ES-I3 (cell line): Measurements from ENCODE around the gene GPRC5A.

ENCODE experiments used
- H3K36me3 ChIP-seq: 2 replicates; pipeline ENCODE4 v1.6.1; 2013; ENCODE audit warnings: mild to moderate bottlenecking, low read length, control low read depth, moderate library complexity; ENCODE audit not compliant: insufficient read depth
- H3K4me1 ChIP-seq: 2 replicates; pipeline ENCODE4 v1.6.1; 2013; ENCODE audit warnings: mild to moderate bottlenecking, control low read depth, low read length; ENCODE audit not compliant: insufficient read depth
- H3K9ac ChIP-seq: 2 replicates; pipeline ENCODE4 v1.6.1; 2013; ENCODE audit warnings: low read depth, mild to moderate bottlenecking, low read length, moderate library complexity
- H3K9me3 ChIP-seq: 2 replicates; pipeline ENCODE4 v1.6.1; 2013; ENCODE audit warnings: mild to moderate bottlenecking, low read length, moderate library complexity; ENCODE audit not compliant: control insufficient read depth, insufficient read depth

Gene GPRC5A

DNA sequence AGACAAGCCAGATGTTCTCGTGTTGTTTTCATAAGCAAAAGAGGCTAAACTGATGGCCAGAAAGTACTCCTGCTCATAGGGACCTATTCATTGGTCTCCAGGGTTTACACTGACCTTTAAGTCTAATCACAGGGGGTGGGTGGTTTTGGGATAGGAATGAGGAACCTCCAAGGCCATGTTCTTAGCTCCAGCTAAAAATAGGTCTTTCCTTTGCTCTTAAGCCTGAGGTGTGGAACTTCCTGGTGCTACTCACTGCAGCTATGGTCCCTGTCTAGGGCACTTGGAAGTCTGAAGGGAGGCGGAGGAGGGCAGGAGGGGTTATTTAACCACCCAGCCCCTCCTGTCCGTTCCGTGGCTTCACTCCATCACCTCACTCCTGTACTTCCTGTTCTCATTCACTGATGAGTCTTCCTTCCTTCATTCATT is 18.6 kb downstream of the GPRC5A start:
- no peaks in the 10 kb centered on the region for H3K36me3 ChIP-seq
- no peaks in the 10 kb centered on the region for H3K9me3 ChIP-seq
- H3K9ac ChIP-seq, result no peak overlapping the region
- H3K4me1 ChIP-seq, result no peaks in the 10 kb centered on the region

DNA sequence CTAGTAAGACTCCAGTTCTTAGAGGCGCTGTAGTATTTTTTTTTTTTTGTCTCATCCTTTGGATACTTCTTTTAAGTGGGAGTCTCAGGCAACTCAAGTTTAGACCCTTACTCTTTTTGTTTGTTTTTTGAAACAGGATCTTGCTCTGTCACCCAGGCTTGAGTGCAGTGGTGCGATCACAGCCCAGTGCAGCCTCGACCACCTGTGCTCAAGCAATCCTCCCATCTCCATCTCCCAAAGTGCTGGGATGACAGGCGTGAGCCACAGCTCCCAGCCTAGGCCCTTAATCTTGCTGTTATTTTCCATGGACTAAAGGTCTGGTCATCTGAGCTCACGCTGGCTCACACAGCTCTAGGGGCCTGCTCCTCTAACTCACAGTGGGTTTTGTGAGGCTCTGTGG is 21.3 kb downstream of the GPRC5A start:
- H3K4me1 ChIP-seq, result no peaks in the 10 kb centered on the region; the same call in 1 of the 2 replicates
- H3K36me3 ChIP-seq, result no peaks in the 10 kb centered on the region

DNA sequence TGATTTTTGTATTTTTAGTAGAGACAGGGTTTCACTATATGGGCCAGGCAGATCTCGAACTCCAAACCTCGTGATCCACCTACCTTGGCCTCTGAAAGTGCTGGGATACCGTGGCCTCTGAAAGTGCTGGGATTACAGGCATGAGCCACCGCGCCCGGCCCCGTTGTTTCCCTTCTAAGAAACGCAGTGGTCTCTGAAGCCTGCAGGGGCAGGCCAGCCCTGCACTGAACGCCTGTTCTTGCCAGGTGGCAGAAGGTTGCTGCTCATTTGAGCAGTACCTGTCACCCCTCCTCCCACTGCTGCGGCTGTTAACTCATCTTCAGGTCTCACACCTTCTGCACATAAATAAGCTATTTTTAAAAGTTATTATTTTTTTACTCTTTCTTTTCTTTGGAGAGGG is 24.3 kb downstream of the GPRC5A start:
- H3K9ac ChIP-seq, result no peak overlapping the region
- no peaks in the 10 kb centered on the region; the same call in 1 of the 2 replicates for H3K4me1 ChIP-seq
- H3K9me3 ChIP-seq, result no peaks in the 10 kb centered on the region
- H3K36me3 ChIP-seq, result no peaks in the 10 kb centered on the region

More for the DNA sequence above, 21.3 kb downstream of the GPRC5A start:
- Histone ChIP-seq H3K9me3 (no peaks in the 10 kb centered on the region), H3K9ac (no peak overlapping the region)

DNA sequence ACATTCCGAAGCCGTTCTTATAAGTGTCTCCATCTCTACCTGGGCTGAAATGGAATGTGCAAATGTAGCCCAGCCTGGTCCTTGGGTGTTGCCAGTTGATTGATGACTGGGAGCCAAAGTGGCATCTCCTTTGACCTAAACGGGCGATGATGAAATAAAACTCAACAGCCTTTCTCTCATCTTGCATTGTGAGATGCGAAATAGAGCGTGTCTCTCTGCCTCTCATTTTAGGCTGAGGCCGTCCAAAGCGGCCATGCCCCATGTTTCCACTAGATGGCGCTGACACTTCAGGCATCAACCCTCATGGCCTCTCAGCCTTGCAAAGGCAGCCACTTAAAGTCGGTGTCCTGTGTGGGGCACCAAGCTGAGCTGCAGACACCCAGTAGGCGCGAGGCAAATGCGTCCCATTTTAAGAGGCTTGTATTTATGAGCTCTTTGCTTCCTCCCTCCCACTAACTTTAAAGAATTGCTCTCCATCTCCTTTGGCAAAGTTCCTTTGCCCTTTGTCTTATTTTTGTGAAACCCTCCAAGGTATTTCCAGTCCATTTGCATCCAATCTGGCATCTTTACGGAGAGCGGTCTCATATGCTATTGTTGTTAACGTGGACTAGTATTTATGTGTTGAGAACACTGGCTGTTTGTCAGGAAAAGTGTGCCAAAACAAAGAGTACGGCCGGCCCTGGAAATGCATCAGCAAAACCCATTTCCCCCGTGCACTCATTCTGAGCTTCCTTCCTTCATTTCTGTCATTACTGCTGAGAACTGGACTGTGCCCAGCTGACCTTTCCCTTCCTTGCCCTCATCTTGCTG is 25.0 kb downstream of the GPRC5A start:
- no peaks in the 10 kb centered on the region for H3K9me3 ChIP-seq
- H3K36me3 ChIP-seq, result no peaks in the 10 kb centered on the region
- no peaks in the 10 kb centered on the region; the same call in 1 of the 2 replicates for H3K4me1 ChIP-seq
- no peak overlapping the region for H3K9ac ChIP-seq

DNA sequence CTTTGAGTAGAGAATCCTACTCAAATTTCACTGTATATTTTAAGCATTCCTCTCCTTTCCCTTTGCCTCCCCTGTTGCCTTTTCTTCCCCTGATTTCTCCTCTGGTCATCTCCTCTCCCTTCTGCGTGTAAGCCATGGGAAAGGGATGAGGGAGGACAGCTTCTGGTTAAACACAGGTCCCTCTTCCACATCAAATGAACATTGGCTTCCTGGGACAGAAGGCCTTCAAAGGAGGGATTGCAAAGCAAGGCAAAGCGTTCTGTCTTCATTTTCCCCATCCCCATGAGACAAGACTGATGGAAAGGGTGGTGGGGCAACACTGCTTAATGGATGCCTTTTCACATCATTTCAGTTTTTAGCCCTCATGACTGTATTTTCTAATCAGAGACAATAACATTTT is 26.2 kb downstream of the GPRC5A start:
- Histone ChIP-seq H3K36me3 (no peaks in the 10 kb centered on the region), H3K9ac (no peak overlapping the region), H3K4me1 (peaks cover 7% of the 10 kb centered on the region)

DNA sequence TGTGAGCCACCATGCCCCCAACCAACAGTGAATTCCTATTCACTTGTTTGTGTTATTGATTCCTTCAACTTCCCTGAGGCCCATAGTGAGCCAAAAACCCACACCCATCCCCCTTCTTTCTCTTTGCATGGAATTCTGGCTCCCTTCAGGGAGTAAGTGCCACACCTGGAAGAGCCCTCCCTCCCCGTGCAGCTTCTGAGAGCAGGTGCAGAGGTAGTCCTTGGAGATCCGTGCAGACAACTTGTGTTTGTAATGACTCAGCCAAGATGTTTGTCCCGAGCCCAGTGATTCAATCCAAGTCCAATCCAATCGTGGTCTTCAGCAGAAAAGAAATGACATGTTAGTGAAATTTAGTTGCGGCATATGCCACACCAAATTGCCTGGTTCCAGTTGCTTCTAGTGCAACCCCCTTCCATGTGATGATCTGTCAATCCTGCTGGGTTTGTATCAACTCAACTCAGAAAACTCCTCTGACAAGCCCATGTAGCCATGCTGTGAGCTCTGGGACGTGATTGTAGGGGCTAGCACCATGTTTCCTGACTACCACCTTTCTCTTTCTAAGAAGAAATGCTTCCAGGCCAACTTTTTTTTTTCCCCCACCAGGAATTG is 27.5 kb downstream of the GPRC5A start:
- no peak overlapping the region for H3K9ac ChIP-seq
- H3K4me1 ChIP-seq, result peaks cover 7% of the 10 kb centered on the region
- H3K36me3 ChIP-seq, result no peaks in the 10 kb centered on the region
- H3K9me3 ChIP-seq, result no peaks in the 10 kb centered on the region

More for the DNA sequence above, 26.2 kb downstream of the GPRC5A start:
- H3K9me3 ChIP-seq, result no peaks in the 10 kb centered on the region

DNA sequence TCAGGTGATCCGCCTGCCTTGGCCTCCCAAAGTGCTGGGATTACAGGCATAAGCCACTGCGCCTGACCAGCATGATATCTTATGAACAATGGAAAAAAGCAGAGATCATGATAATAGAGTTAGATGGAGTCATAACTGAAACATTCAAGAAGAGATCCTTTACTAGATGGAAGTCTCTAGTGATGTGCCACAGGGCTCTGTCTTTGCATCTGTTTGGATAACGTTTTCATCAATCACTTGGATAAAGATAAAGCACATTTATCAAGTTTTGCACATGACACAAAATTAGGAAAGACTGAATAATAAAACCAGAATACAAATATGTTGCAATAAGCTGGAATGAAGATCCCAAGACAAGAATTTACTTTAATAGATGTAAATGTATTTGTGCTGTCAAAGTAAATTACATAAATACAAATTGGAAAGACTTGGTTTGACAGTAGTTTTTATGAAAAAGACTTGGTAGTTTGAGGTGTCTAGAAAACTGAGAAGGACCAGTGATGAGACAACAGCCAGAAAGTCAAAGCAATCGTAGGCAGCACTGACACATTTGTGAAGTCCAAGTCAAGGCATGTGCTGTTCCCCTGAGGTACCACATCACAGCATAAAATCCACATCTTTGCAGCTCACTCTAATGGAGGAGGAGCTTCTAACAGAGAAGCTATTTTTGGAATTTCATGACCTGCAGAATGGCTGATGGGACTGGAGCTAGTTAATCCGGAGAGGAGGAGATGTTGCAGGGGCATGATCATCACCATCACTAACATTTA is 28.5 kb downstream of the GPRC5A start:
- H3K9me3 ChIP-seq, result no peaks in the 10 kb centered on the region
- H3K36me3 ChIP-seq, result no peaks in the 10 kb centered on the region
- H3K9ac ChIP-seq, result no peak overlapping the region
- peaks cover 7% of the 10 kb centered on the region for H3K4me1 ChIP-seq

DNA sequence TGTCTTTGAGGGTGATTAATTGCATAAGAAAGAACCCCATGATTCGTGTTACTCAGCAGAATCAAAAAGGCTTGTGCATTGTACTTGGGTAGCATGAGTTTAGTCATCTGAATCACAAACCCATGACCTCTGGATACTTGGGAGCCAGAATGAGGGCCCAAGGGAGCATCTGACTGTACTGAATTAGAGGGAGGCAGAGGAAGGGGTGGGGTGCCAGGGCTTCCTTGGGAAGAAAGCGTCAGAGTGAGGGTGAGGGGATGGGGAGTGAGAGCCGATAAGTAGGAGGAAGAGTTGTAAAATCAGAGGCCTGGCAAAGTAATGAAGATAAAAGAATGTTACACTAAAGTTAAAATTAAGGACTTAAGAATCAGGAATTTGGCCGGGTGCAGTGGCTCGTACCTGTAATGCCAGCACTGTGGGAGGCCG is 30.8 kb downstream of the GPRC5A start:
- Histone ChIP-seq H3K36me3 (no peaks in the 10 kb centered on the region), H3K9me3 (no peaks in the 10 kb centered on the region), H3K9ac (no peak overlapping the region), H3K4me1 (peaks cover 10% of the 10 kb centered on the region; the same call in 1 of the 2 replicates)

DNA sequence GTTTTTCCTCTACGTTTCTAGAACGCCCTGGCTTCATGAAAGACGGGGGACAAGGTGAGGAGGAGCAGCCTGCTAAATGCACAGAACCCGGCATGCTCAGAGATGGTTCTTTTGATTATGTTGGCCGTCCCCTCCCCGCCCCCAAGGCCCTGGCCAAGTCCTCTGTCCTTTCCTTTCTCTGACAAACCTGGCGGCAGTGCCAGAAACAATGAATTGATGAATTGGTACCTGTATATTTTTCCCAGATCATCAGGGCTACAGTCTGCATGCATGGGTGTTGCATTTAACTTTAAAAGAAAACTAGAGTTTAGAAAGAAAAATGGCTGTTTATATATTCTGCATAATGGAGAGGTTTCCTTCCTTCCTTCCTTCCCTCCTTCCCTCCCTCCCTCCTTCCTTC is 31.6 kb downstream of the GPRC5A start:
- H3K9me3 ChIP-seq, result no peaks in the 10 kb centered on the region
- H3K36me3 ChIP-seq, result no peaks in the 10 kb centered on the region
- no peak overlapping the region for H3K9ac ChIP-seq
- peaks cover 10% of the 10 kb centered on the region; the same call in 1 of the 2 replicates for H3K4me1 ChIP-seq

DNA sequence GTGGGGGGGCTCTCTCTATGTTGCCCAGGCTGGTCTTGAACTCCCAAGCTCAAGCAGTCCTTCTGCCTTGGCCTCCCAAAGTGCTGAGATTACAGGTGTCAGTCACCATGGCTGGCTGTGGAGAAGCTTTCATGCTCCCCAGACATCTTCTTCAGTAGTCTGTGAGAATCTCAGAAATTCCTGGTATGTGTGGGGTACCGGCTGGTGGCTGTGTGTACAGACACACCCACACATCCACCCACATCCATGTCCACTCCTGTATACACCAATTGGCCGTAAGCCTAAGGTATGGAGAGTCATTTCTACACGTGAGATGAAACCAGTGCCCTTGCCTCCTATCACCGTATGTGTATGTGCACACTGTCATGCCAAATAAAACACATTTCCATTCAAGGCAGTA is 32.8 kb downstream of the GPRC5A start:
- no peaks in the 10 kb centered on the region for H3K9me3 ChIP-seq
- H3K4me1 ChIP-seq, result peaks cover 10% of the 10 kb centered on the region; the same call in 1 of the 2 replicates
- no peak overlapping the region for H3K9ac ChIP-seq
- no peaks in the 10 kb centered on the region for H3K36me3 ChIP-seq

DNA sequence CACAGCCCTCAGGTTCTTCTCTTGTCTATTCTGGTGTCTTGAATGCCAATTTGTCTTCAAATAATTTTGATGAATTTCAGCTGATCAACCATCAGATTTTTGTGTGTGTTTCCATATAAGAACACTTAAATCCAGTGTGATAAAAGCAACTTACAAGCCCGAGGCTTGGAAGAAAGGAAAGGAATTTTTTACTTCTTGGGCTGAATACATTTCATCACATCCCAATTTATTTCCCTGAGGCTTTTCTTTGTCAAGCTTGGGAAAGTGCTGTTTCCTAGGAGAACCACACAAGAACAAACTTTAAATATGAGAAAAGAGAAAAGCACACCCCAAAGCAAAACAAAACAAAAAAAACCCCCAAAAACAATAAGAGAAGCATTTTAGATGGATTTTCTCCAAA is 34.0 kb downstream of the GPRC5A start:
- Histone ChIP-seq H3K36me3 (no peaks in the 10 kb centered on the region), H3K4me1 (peaks cover 10% of the 10 kb centered on the region; the same call in 1 of the 2 replicates), H3K9ac (no peak overlapping the region), H3K9me3 (peaks cover 1% of the 10 kb centered on the region; the same call in 1 of the 2 replicates)

DNA sequence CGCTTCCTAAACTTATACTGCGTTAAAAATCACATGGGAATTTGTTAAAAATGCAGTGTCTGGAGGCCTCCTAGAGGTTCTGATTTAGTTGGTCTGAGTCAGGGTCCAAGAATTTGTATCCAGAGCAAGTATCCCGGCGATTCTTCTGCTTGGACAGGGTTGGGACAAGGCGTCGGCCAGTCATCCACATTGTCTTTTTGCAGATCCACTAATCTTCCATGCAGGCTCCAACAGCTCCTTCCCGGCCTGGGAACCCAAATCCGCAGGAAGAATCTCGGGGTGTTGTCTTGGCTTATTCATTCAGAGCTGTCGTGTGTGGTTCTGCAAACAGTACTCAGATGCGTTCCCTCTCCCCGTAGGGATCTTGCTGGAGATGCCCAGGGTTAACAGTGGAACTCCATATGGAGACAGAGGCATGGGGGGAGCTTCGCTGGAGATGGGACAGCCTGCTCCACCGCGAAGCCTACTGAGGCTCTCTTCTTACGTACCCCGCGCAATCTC is 35.3 kb downstream of the GPRC5A start:
- Histone ChIP-seq H3K9me3 (peaks cover 4% of the 10 kb centered on the region; the same call in 1 of the 2 replicates), H3K9ac (no peak overlapping the region), H3K36me3 (no peaks in the 10 kb centered on the region), H3K4me1 (peaks cover 10% of the 10 kb centered on the region; the same call in 1 of the 2 replicates)

DNA sequence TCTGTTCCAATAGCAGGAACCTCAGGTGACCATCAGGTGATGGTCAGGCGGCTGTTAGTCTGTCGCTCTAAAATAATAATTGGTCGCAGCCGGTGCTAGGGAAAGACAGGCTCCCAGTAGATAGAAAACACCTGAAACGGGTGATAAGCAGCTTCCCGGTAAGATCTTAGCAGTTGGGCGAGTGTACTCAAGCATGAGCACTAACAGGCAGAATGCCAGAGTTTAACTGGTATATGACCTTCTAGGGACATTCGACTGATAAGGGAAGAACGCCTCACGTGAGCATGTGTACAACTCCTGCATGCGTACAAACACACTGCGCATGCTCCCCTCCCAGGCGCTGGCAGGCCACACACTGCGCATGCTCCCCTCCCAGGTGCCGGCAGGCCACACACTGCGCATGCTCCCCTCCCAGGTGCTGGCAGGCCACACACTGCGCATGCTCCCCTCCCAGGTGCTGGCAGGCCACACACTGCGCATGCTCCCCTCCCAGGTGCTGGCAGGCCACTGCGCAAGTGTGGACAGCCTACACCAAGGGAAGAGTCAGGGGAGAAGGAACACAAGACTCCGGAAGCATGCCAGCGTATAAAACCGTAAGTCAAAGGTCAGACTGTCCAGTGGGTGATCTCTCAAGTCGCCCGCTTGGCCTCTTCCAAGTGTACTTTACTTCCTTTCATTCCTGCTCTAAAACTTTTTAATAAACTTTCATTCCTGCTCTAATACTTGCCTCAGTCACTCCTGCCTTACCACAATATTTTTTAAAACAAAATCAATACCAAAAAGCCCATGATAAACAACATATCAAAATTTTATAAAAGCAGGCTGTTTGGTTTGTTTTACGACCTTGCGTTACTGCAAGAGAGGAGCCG is 36.1 kb downstream of the GPRC5A start:
- peak overlapping the region; percentile 62 for H3K9ac ChIP-seq
- 0 out of 2 replicates have a peak, but pooled peaks cover 3% of the 10 kb centered on the region for H3K4me1 ChIP-seq
- H3K9me3 ChIP-seq, result peaks cover 4% of the 10 kb centered on the region; the same call in 1 of the 2 replicates
- no peaks in the 10 kb centered on the region for H3K36me3 ChIP-seq
